CD4-positive, alpha-beta T cell (primary cell): ENCODE results near the gene RNF169. TPM values are rescaled to one million over a fixed set of nuclear protein-coding genes. Genes with fewer than 3 reads are reported as not detected.
"Not testable (repeated sequence)": the region's sequence is repeated elsewhere in the genome, so short reads cannot be mapped to it uniquely, and the experiment has no call there.

ENCODE experiments used
- ATAC-seq: fragments of 200-7000 bp; cut with Tn5 transposase; one replicate; pipeline ENCODE4 v1.10.0; 2022; ENCODE audit warnings: mild to moderate bottlenecking; ENCODE audit not compliant: poor library complexity
- CTCF ChIA-PET: fragments of 350-600 bp; sonication (Branson Sonifier 250); formaldehyde crosslinking; loops from one replicate; lab custom pipeline; 2021; ENCODE audit warnings: antibody characterized with exemption, inconsistent platforms; lab: Charles Lee
- POLR2A ChIA-PET: fragments of 350-600 bp; sonication (Branson Sonifier 250); formaldehyde crosslinking; loops from one replicate; lab custom pipeline; 2021; ENCODE audit warnings: antibody characterized with exemption, inconsistent platforms; lab: Charles Lee
- DNase-seq, 14 experiments: peaks; one replicate each; pipeline ENCODE4 v3.0.0-alpha.2; 2013 to 2020; ENCODE audit warnings: mixed read lengths in 2 of 14
- H3K27ac ChIP-seq, 2 donors: one replicate each; pipeline versions ENCODE4 v1.5.1 to v1.7.0; 2013; ENCODE audit warnings: low read length in 2 of 2, low read depth in 1 of 2, mild to moderate bottlenecking in 1 of 2
- H3K27me3 ChIP-seq, 2 experiments: 1 replicate in 1 of 2; 2 replicates in 1 of 2; pipeline versions ENCODE4 v1.6.1 to v1.7.0; 2013; ENCODE audit warnings: low read length in 2 of 2, control low read depth in 1 of 2, mild to moderate bottlenecking in 1 of 2, moderate library complexity in 1 of 2; ENCODE audit not compliant: insufficient read depth in 2 of 2, control insufficient read depth in 1 of 2
- H3K36me3 ChIP-seq: one replicate; pipeline ENCODE4 v1.6.1; 2013; ENCODE audit warnings: low read length, control low read depth; ENCODE audit not compliant: insufficient read depth
- H3K4me1 ChIP-seq: one replicate; pipeline ENCODE4 v1.6.1; 2013; ENCODE audit warnings: low read length, control low read depth; ENCODE audit not compliant: insufficient read depth
- H3K4me3 ChIP-seq: one replicate; pipeline ENCODE4 v1.5.1; 2013; ENCODE audit warnings: mild to moderate bottlenecking, low read length, moderate library complexity
- H3K9me3 ChIP-seq, 2 experiments: 1 replicate in 1 of 2; 2 replicates in 1 of 2; pipeline versions ENCODE4 v1.6.1 to v1.7.0; 2013; ENCODE audit warnings: low read length in 2 of 2, mild to moderate bottlenecking in 2 of 2, control low read depth in 1 of 2, moderate library complexity in 1 of 2; ENCODE audit not compliant: control insufficient read depth in 1 of 2, insufficient read depth in 1 of 2
- H3K27ac Mint-ChIP-seq: one replicate; pipeline ENCODE4 v1.8.0; 2020; ENCODE audit warnings: mixed read lengths
- H3K27me3 Mint-ChIP-seq: one replicate; pipeline ENCODE4 v1.8.0; 2021; ENCODE audit warnings: mixed read lengths
- H3K36me3 Mint-ChIP-seq: one replicate; pipeline ENCODE4 v1.8.0; 2021; ENCODE audit warnings: low read depth, mixed read lengths
- H3K4me1 Mint-ChIP-seq: one replicate; pipeline ENCODE4 v1.8.0; 2021; ENCODE audit warnings: low read depth, mixed read lengths
- H3K4me3 Mint-ChIP-seq: one replicate; pipeline ENCODE4 v1.8.0; 2020; ENCODE audit warnings: mild to moderate bottlenecking, mixed read lengths
- H3K9me3 Mint-ChIP-seq: one replicate; pipeline ENCODE4 v1.8.0; 2020; ENCODE audit warnings: mixed read lengths
- intact Hi-C, 2 experiments: fragments of 100-400 bp; cut with DNase I in 1 of 2; cut with micrococcal nuclease in 1 of 2; formaldehyde crosslinking; loops; one replicate each; pipeline versions ENCODE4 v1.15.1 to v1.9.0; 2023 to 2025; cut with DNase I, micrococcal nuclease
- total RNA-seq, 174 experiments: library from RNA in 2 of 174; stranded (reverse) in 2 of 174; gene quantifications; one replicate each; pipeline ENCODE4 v1.2.3 and lab custom pipeline; 2021 to 2026
- TF ChIP-seq, protein P1 (sequence below): fragments of 200-600 bp; IDR thresholded peaks from one replicate; pipeline ENCODE4 v1.8.0; 2022; ENCODE audit warnings: antibody characterized with exemption, mild to moderate bottlenecking

RNF169 gene
- total RNA-seq, 2 experiments from 2014 or later, result 15.2 to 15.5 TPM

DNA sequence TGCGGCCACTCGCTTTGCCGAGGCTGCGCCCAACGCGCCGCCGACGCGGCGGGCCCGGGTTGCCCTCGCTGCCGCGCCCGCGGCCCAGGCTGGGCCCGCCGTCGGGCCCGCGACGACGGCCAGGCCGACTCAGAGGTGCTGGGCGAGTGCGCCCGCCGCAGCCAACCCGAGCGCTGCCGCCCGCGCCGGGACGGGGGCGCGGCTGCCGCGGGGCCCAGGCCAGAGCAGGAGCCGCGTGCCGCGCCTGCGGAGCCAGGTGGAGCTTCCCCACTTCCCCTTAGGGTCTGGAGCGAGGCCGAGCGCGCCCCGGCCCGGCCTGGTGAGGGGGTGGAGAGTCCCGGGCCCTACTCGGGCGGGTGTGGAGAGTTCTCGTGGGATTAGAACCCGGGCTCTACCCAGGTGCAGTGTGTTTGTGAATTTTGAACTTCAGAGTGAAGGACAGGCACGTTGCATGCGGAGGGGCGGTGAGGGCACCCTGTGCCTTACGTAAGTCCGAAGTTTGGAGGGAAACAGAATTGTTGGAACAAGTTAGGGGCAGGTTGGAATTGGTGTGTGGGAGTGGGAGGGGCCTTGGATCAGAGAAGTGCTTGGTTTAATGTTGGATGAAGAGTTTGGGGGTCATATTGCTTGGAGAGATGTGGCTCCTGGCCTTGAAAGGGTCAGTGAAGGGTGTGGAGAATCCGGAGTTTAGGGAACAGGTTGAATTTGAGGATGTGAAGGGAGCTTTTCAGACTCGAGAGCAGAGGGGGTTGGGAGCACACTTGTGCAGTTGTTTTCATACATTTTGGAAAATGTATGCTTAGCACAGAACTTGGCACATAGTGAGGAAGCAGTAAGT lies 697 bp downstream of the RNF169 start:
- peaks cover 54% of the 10 kb centered on the region for H3K4me1 Mint-ChIP-seq
- POLR2A ChIA-PET, result interaction anchor here (0.6 to 2.4 kb wide), 5 partner anchors 34 to 258 kb away, joined by 3 to 14 read pairs (median 4); partner anchors contain the start of genes LIPT2 and NEU3
- peak overlapping the region; percentile 78 for H3K27ac Mint-ChIP-seq

DNA sequence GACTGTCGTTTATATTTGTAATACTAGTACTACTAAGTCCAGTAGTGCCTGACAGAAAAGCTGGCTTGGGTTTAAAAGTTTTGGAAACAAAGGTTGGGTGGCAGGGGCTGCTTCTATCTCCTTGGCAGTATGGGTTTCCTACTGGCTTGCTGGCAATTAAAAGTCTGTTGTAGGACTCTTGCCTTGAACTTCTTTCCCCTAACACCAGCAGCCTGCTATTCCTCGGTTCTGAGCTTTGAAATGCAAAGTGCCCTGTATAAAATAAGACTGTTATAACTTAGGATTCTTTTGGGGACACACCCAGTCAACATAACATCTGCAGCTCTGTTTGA lies 1.3 kb downstream of the RNF169 start:
- H3K36me3 ChIP-seq, result no peaks in the 10 kb centered on the region
- H3K27ac ChIP-seq, result peak overlapping the region in 1 of 2 donors; percentile 1
- no peaks in the 10 kb centered on the region for H3K9me3 ChIP-seq
- H3K4me1 ChIP-seq, result peaks cover 33% of the 10 kb centered on the region
- no peak for DNase-seq
- Mint-ChIP-seq H3K4me1 (peaks cover 60% of the 10 kb centered on the region), H3K4me3 (peak overlapping the region; percentile 90), H3K36me3 (peaks cover 8% of the 10 kb centered on the region), H3K9me3 (no peaks in the 10 kb centered on the region), H3K27ac (peak overlapping the region; percentile 78), H3K27me3 (no peaks in the 10 kb centered on the region)
- TF ChIP-seq, protein P1, sequence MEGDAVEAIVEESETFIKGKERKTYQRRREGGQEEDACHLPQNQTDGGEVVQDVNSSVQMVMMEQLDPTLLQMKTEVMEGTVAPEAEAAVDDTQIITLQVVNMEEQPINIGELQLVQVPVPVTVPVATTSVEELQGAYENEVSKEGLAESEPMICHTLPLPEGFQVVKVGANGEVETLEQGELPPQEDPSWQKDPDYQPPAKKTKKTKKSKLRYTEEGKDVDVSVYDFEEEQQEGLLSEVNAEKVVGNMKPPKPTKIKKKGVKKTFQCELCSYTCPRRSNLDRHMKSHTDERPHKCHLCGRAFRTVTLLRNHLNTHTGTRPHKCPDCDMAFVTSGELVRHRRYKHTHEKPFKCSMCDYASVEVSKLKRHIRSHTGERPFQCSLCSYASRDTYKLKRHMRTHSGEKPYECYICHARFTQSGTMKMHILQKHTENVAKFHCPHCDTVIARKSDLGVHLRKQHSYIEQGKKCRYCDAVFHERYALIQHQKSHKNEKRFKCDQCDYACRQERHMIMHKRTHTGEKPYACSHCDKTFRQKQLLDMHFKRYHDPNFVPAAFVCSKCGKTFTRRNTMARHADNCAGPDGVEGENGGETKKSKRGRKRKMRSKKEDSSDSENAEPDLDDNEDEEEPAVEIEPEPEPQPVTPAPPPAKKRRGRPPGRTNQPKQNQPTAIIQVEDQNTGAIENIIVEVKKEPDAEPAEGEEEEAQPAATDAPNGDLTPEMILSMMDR, result no peak
- H3K27me3 ChIP-seq, result no peaks in the 10 kb centered on the region
- intact Hi-C loops, result loop anchor here in 1 of 2 experiments (1.0 to 10.0 kb wide), 7 partner anchors 158 to 1065 kb away; partner anchors contain the start of genes C2CD3, LIPT2, PGM2L1 and POLD3
- H3K4me3 ChIP-seq, result peak overlapping the region; percentile 62
- no peak for ATAC-seq
- ChIA-PET POLR2A (interaction anchor here (0.6 to 1.4 kb wide), 3 partner anchors 33 to 49 kb away, joined by 3 to 5 read pairs (median 4); no protein-coding TSS in a partner anchor), CTCF (interaction anchor here (0.7 to 3.2 kb wide), 2 partner anchors 10 to 14 kb away, joined by 3 to 16 read pairs; no protein-coding TSS in a partner anchor)

More for the DNA sequence above, 697 bp downstream of the RNF169 start:
- peak overlapping the region; percentile 1 to 63 for H3K27ac ChIP-seq
- CTCF ChIA-PET, result interaction anchor here (3.2 kb wide), 1 partner anchor 9 kb away, joined by 16 read pairs; no protein-coding TSS in a partner anchor
- TF ChIP-seq, protein P1, result no peak
- Mint-ChIP-seq H3K36me3 (peaks cover 8% of the 10 kb centered on the region), H3K4me3 (peak overlapping the region; percentile 90), H3K27me3 (no peaks in the 10 kb centered on the region), H3K9me3 (no peaks in the 10 kb centered on the region)
- peaks cover 33% of the 10 kb centered on the region for H3K4me1 ChIP-seq
- ATAC-seq (peak; percentile 43), DNase-seq (peak in 13 of 14 experiments; percentile 5 to 77 (median 28))
- H3K9me3 ChIP-seq, result no peaks in the 10 kb centered on the region
- H3K27me3 ChIP-seq, result no peaks in the 10 kb centered on the region
- H3K4me3 ChIP-seq, result peak overlapping the region; percentile 62
- intact Hi-C loops, result loop anchor here in 1 of 2 experiments (1.0 to 10.0 kb wide), 7 partner anchors 157 to 1065 kb away; partner anchors contain the start of genes C2CD3, LIPT2, PGM2L1 and POLD3
- no peaks in the 10 kb centered on the region for H3K36me3 ChIP-seq

- H3K36me3 ChIP-seq, H3K27ac ChIP-seq, H3K27me3 Mint-ChIP-seq, H3K27me3 ChIP-seq, DNase-seq, intact Hi-C loops, H3K4me3 ChIP-seq, H3K9me3 ChIP-seq, H3K9me3 Mint-ChIP-seq, H3K27ac Mint-ChIP-seq, ATAC-seq: not testable (repeated sequence)
- CTCF ChIA-PET, result interaction anchor here (0.7 to 1.6 kb wide), 2 partner anchors 11 to 15 kb away, joined by 3 to 6 read pairs; no protein-coding TSS in a partner anchor
- H3K36me3 Mint-ChIP-seq, result peaks cover 12% of the 10 kb centered on the region
- H3K4me1 ChIP-seq, result peaks cover 33% of the 10 kb centered on the region
- peaks cover 66% of the 10 kb centered on the region for H3K4me1 Mint-ChIP-seq
- H3K4me3 Mint-ChIP-seq, result peak overlapping the region; percentile 49
- POLR2A ChIA-PET, result interaction anchor here (0.6 to 1.4 kb wide), 2 partner anchors 33 to 49 kb away, joined by 3 to 5 read pairs; no protein-coding TSS in a partner anchor
Measured at GRCh38 chr11:74750598-74750997, 1.9 kb downstream of the RNF169 start.
